H1 (cell line): Measurements from ENCODE around the gene LMBR1. TPM values are rescaled to one million over a fixed set of nuclear protein-coding genes. Genes with fewer than 3 reads are reported as not detected.

ENCODE experiments used
- CTCF ChIA-PET: fragments of 300-600 bp; sonication (Branson Sonifier 250); formaldehyde crosslinking; loops from one replicate; lab custom pipeline; 2021; ENCODE audit not compliant: partially characterized antibody; lab: Charles Lee
- POLR2A ChIA-PET: fragments of 300-600 bp; sonication (Branson Sonifier 250); formaldehyde crosslinking; loops from one replicate; lab custom pipeline; 2021; ENCODE audit warnings: inconsistent platforms; ENCODE audit not compliant: partially characterized antibody; lab: Charles Lee
- DNase-seq, 2 experiments: peaks; one replicate each; pipeline versions ENCODE4 v3.0.0 to v3.0.0-alpha.2; 2010 to 2022; ENCODE audit warnings: low spot score in 2 of 2, low read depth in 1 of 2, mixed read lengths in 1 of 2
- FAIRE-seq: peaks from 2 replicates; lab custom pipeline; 2011; peaks lifted over from hg19 to GRCh38; lab: Jason Lieb, UNC
- H2AFZ ChIP-seq: 2 replicates; pipeline ENCODE4 v1.8.1; 2012; ENCODE audit warnings: low read length, inconsistent platforms
- H2AK5ac ChIP-seq: 2 replicates; pipeline ENCODE4 v1.6.1; 2013; ENCODE audit warnings: low read depth, low read length
- H2BK120ac ChIP-seq: replicated peaks from 2 replicates; pipeline ENCODE3; 2013; ENCODE audit warnings: low read depth, low read length, inconsistent platforms
- H2BK12ac ChIP-seq: 2 replicates; pipeline ENCODE4 v1.6.1; 2013; ENCODE audit warnings: low read depth, low read length
- H2BK15ac ChIP-seq: 2 replicates; pipeline ENCODE4 v1.6.1; 2013; ENCODE audit warnings: low read length
- H2BK20ac ChIP-seq: 2 replicates; pipeline ENCODE4 v1.6.1; 2013; ENCODE audit warnings: low read length
- H2BK5ac ChIP-seq: 2 replicates; pipeline ENCODE4 v1.6.1; 2013; ENCODE audit warnings: low read depth, low read length
- H3K14ac ChIP-seq: 2 replicates; pipeline ENCODE4 v1.6.1; 2013; ENCODE audit warnings: inconsistent platforms; ENCODE audit not compliant: insufficient read length
- H3K18ac ChIP-seq: 2 replicates; pipeline ENCODE4 v1.6.1; 2013; ENCODE audit warnings: low read length; ENCODE audit errors: extremely low read depth
- H3K23ac ChIP-seq: 2 replicates; pipeline ENCODE4 v1.6.1; 2013; ENCODE audit warnings: inconsistent platforms; ENCODE audit not compliant: insufficient read length
- H3K23me2 ChIP-seq: 2 replicates; pipeline ENCODE4 v1.6.1; 2013; ENCODE audit warnings: low read depth, low read length
- H3K27ac ChIP-seq: 2 replicates; pipeline ENCODE4 v1.6.1; 2011; ENCODE audit warnings: low read depth, low read length, inconsistent platforms
- H3K27me3 ChIP-seq, 4 experiments: replicated peaks in 1 of 4; 1 replicate in 1 of 4; 2 replicates in 3 of 4; pipeline versions ENCODE4 v1.6.1 to v1.8.1; 2011 to 2013; ENCODE audit warnings: low read length in 3 of 4, mild to moderate bottlenecking in 3 of 4, inconsistent platforms in 2 of 4, mixed read lengths in 2 of 4, moderate library complexity in 1 of 4; ENCODE audit not compliant: control insufficient read depth in 3 of 4, insufficient read depth in 3 of 4; ENCODE audit errors: extremely low read depth in 1 of 4
- H3K36me3 ChIP-seq, 4 experiments: 2 replicates each; pipeline versions ENCODE4 v1.6.1 to v1.8.1; 2011 to 2013; ENCODE audit warnings: mild to moderate bottlenecking in 4 of 4, low read length in 3 of 4, moderate library complexity in 2 of 4, control low read depth in 1 of 4, inconsistent platforms in 1 of 4; ENCODE audit not compliant: insufficient read depth in 4 of 4, control insufficient read depth in 2 of 4
- H3K4ac ChIP-seq: replicated peaks from 2 replicates; pipeline ENCODE3; 2013; ENCODE audit warnings: low read length, low read depth, mixed read lengths, inconsistent platforms; ENCODE audit not compliant: insufficient read length
- H3K4me1 ChIP-seq, 4 experiments: replicated peaks in 1 of 4; 1 replicate in 1 of 4; 2 replicates in 3 of 4; pipeline versions ENCODE4 v1.6.1 to v1.8.1; 2011 to 2013; ENCODE audit warnings: low read length in 3 of 4, inconsistent platforms in 2 of 4, mixed read lengths in 1 of 4; ENCODE audit not compliant: insufficient read depth in 4 of 4, control insufficient read depth in 3 of 4
- H3K4me2 ChIP-seq, 2 experiments: 2 replicates each; pipeline versions ENCODE4 v1.6.1 to v1.8.1; 2011 to 2013; ENCODE audit warnings: low read depth in 2 of 2, low read length in 2 of 2, control low read depth in 1 of 2, inconsistent platforms in 1 of 2, mild to moderate bottlenecking in 1 of 2; ENCODE audit not compliant: insufficient read depth in 1 of 2
- H3K4me3 ChIP-seq, 4 experiments: fragments of 200-600, 300-600 bp in 1 of 4; sonication (generic), shearing (Covaris generic), sonication (Bioruptor Twin) in 1 of 4; 2 replicates each; pipeline versions ENCODE4 v1.5.1 to v1.8.1; 2011 to 2016; ENCODE audit warnings: low read length in 4 of 4, low read depth in 3 of 4, control low read depth in 2 of 4, inconsistent platforms in 2 of 4, mild to moderate bottlenecking in 2 of 4, mixed read lengths in 1 of 4, moderate library complexity in 1 of 4; ENCODE audit not compliant: insufficient read depth in 2 of 4; ENCODE audit errors: extremely low read depth in 1 of 4
- H3K56ac ChIP-seq: replicated peaks from 2 replicates; pipeline ENCODE3; 2013; ENCODE audit warnings: low read depth, mild to moderate bottlenecking, mixed read lengths, low read length, inconsistent platforms; ENCODE audit not compliant: insufficient read length
- H3K79me1 ChIP-seq: 2 replicates; pipeline ENCODE4 v1.6.1; 2013; ENCODE audit warnings: low read depth, low read length, control low read depth
- H3K79me2 ChIP-seq, 2 experiments: 2 replicates each; pipeline versions ENCODE4 v1.6.1 to v1.8.1; 2012 to 2013; ENCODE audit warnings: low read length in 2 of 2, mild to moderate bottlenecking in 2 of 2, inconsistent platforms in 1 of 2; ENCODE audit not compliant: insufficient read depth in 2 of 2, control insufficient read depth in 1 of 2
- H3K9ac ChIP-seq, 4 experiments: replicated peaks in 1 of 4; 1 replicate in 1 of 4; 2 replicates in 3 of 4; pipeline versions ENCODE4 v1.6.1 to v1.8.1; 2011 to 2013; ENCODE audit warnings: low read depth in 3 of 4, low read length in 3 of 4, control low read depth in 2 of 4, mild to moderate bottlenecking in 2 of 4, moderate library complexity in 2 of 4, inconsistent platforms in 1 of 4; ENCODE audit errors: extremely low read depth in 1 of 4
- H3K9me3 ChIP-seq, 2 experiments: 2 replicates each; pipeline versions ENCODE4 v1.6.1 to v1.8.1; 2012 to 2013; ENCODE audit warnings: mild to moderate bottlenecking in 2 of 2, moderate library complexity in 2 of 2, control low read depth in 1 of 2, inconsistent platforms in 1 of 2, low read depth in 1 of 2, low read length in 1 of 2, mixed read lengths in 1 of 2; ENCODE audit not compliant: insufficient read depth in 2 of 2
- H4K20me1 ChIP-seq, 2 experiments: replicated peaks in 1 of 2; 2 replicates each; pipeline versions ENCODE3 to v1.8.1; 2011 to 2013; ENCODE audit warnings: inconsistent platforms in 2 of 2, low read length in 2 of 2, mild to moderate bottlenecking in 1 of 2; ENCODE audit not compliant: insufficient read depth in 2 of 2, control insufficient read depth in 1 of 2
- H4K5ac ChIP-seq: 2 replicates; pipeline ENCODE4 v1.6.1; 2013; ENCODE audit warnings: low read length, low read depth, mixed read lengths, inconsistent platforms; ENCODE audit not compliant: insufficient read length
- H4K8ac ChIP-seq: 2 replicates; pipeline ENCODE4 v1.8.0; 2013; ENCODE audit warnings: mild to moderate bottlenecking, moderate library complexity, low read length, inconsistent platforms; ENCODE audit not compliant: insufficient read depth; ENCODE audit errors: extremely low read depth
- H4K91ac ChIP-seq: replicated peaks from 2 replicates; pipeline ENCODE3; 2013; ENCODE audit warnings: low read length, mixed read lengths, inconsistent platforms; ENCODE audit not compliant: insufficient read length
- CBX5 ChIP-seq: fragments of 300-800, 300-1000 bp; sonication (generic); IDR thresholded peaks from 2 replicates; pipeline ENCODE4 v1.7.1; 2016; ENCODE audit warnings: antibody characterized with exemption, low read length, low read depth
- CHD2 ChIP-seq: IDR thresholded peaks from 2 replicates; pipeline ENCODE4 v1.6.1; 2012; ENCODE audit warnings: low read length, improper control_type of control experiment
- EZH2 ChIP-seq: fragments of 200-600 bp; sonication (generic); IDR thresholded peaks from 2 replicates; pipeline ENCODE4 v1.7.1; 2012; ENCODE audit warnings: low read depth, mild to moderate bottlenecking, moderate library complexity, low read length, inconsistent platforms; ENCODE audit not compliant: severe bottlenecking
- MAFK ChIP-seq: IDR thresholded peaks from 2 replicates; pipeline ENCODE4 v1.6.1; 2012; ENCODE audit warnings: low read depth, mild to moderate bottlenecking, improper control_type of control experiment, low read length
- NRF1 ChIP-seq: IDR thresholded peaks from 2 replicates; pipeline ENCODE4 v1.6.1; 2011; ENCODE audit warnings: mild to moderate bottlenecking, low read depth, low read length, improper control_type of control experiment
- PHF8 ChIP-seq: fragments of 200-600 bp; sonication (generic); conservative IDR thresholded peaks from 2 replicates; pipeline ENCODE4 v1.7.1; 2012; ENCODE audit warnings: low read depth, mild to moderate bottlenecking, inconsistent platforms, low read length, moderate library complexity
- POLR2AphosphoS5 ChIP-seq: IDR thresholded peaks from 2 replicates; pipeline ENCODE4 v1.6.1; 2011; ENCODE audit warnings: low read depth, low read length
- SP2 ChIP-seq: IDR thresholded peaks from 2 replicates; pipeline ENCODE4 v1.6.1; 2012; ENCODE audit warnings: mild to moderate bottlenecking, low read length, inconsistent platforms
- TAF7 ChIP-seq: optimal IDR thresholded peaks from 2 replicates; pipeline ENCODE3; 2011; ENCODE audit warnings: low read depth, mild to moderate bottlenecking, inconsistent platforms, low read length, moderate library complexity, borderline replicate concordance
- YY1 ChIP-seq: IDR thresholded peaks from 2 replicates; pipeline ENCODE4 v1.6.1; 2011; ENCODE audit warnings: low read depth, mild to moderate bottlenecking, low read length
- WGBS, 2 experiments: shearing (Covaris generic) in 1 of 2; methylation state at CpG; one replicate each; pipeline versions ENCODE4 v1.1.6 to v1.1.7; 2013 to 2015; ENCODE audit warnings: low lambda C conversion rate in 2 of 2, mixed read lengths in 2 of 2, inconsistent platforms in 1 of 2, low coverage in 1 of 2, missing lambda C conversion rate in 1 of 2; ENCODE audit not compliant: insufficient replicate concordance in 2 of 2, insufficient coverage in 1 of 2, insufficient read length in 1 of 2; ENCODE audit errors: extremely low coverage in 1 of 2, missing lambda C conversion rate in 1 of 2; 5-methylcytosine and 5-hydroxymethylcytosine counted together
- polyA plus RNA-seq, 7 experiments: library from polyadenylated mRNA; depleted of rRNA in 3 of 7; stranded (reverse) in 5 of 7; unstranded in 2 of 7; fragments of >200 nt in 5 of 7; fragments of 200-250 nt in 2 of 7; gene quantifications; 1 replicate in 5 of 7; 2 replicates in 1 of 7; 4 replicates in 1 of 7; pipeline versions ENCODE4 v1.2.1 to v1.2.3, GENCODE V29; 2011 to 2013; ENCODE audit warnings: missing spikeins in 2 of 7, mixed read lengths in 2 of 7
- total RNA-seq: library from RNA; stranded (reverse); fragmentation: NEBNext Ultra II Directional; extraction: Animal tissue kit (Norgen Biotek cat#: 25700); gene quantifications from 2 replicates; pipeline ENCODE4 v1.2.1, GENCODE V29; 2021

LMBR1 gene
- total and polyA plus RNA-seq, 2 of the 8 experiments (the other 6 are each of a cell fraction or from before 2014, with no cell fraction given): 15.1 to 70.4 TPM

DNA sequence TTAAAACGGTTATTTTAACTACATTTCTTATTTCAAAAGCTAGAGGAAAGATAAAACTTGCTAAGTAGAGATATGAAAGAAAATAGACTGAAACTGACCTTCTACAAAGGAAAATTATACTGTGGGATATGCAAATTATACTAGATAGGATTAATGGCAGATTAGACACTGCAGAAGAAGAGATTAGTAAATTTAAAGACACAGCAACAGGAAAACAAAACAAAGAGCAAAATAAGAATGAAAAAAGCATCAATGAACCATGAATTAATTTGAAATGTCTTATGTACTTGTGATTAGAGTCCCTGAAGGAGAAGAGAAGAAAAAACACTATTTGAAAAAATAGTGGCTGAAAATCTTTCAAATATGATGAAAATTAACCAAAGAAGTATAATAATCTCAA lies 200.1 kb downstream of the LMBR1 start:
- no peak overlapping the region for H2BK5ac ChIP-seq
- no peak overlapping the region for H3K4me2 ChIP-seq
- H4K5ac ChIP-seq: no peak overlapping the region
- H2BK120ac ChIP-seq: no peak overlapping the region
- CTCF ChIA-PET: interaction anchor here (1.2 kb wide), 1 partner anchor 124 kb away, joined by 3 read pairs; no protein-coding TSS in a partner anchor
- H3K56ac ChIP-seq: no peak overlapping the region
- no peak for FAIRE-seq
- H3K4ac ChIP-seq: no peak overlapping the region
- no peak for TF ChIP-seq YY1
- TF ChIP-seq POLR2AphosphoS5: no peak
- no peak for TF ChIP-seq TAF7
- no peak for TF ChIP-seq CHD2
- TF ChIP-seq SP2: no peak
- TF ChIP-seq CBX5: no peak
- TF ChIP-seq EZH2: no peak
- TF ChIP-seq PHF8: no peak
- TF ChIP-seq MAFK: no peak
- TF ChIP-seq NRF1: no peak
- TF ChIP-seq, all 59 proteins: peak for 0
- Histone ChIP-seq H4K20me1 (peaks cover 0 to 2% of the 10 kb centered on the region in 2 experiments), H3K4me1 (no peaks in the 10 kb centered on the region), H3K9me3 (peaks cover 7 to 9% of the 10 kb centered on the region in 2 experiments), H3K79me2 (no peaks in the 10 kb centered on the region), H2BK20ac (no peak overlapping the region), H4K91ac (no peak overlapping the region), H2BK12ac (no peak overlapping the region), H2AFZ (no peak overlapping the region), H3K36me3 (peaks cover 0 to 5% (median 0%) of the 10 kb centered on the region in 4 experiments; a peak in 1 of 8 replicates), H3K4me3 (no peak overlapping the region), H3K23me2 (no peaks in the 10 kb centered on the region), H3K9ac (no peak overlapping the region), H3K23ac (no peak overlapping the region), H3K27me3 (no peaks in the 10 kb centered on the region), H2AK5ac (no peak overlapping the region), H3K14ac (no peak overlapping the region), H2BK15ac (no peak overlapping the region), H3K27ac (no peak overlapping the region), H3K18ac (no peak overlapping the region), H3K79me1 (no peaks in the 10 kb centered on the region), H4K8ac (no peak overlapping the region)
- POLR2A ChIA-PET: no interaction called here
- 100% methylated on average over 1 of the region's 1 CpG; no CpG with 5 or more reads in 1 of the 2 experiments for WGBS, 2 experiments
- no peak for DNase-seq
